SK-N-DZ (cell line): ENCODE measurements around the gene ZNF385A.
"Not testable (repeated sequence)": the region's sequence is repeated elsewhere in the genome, so short reads cannot be mapped to it uniquely, and the experiment has no call there.

ENCODE experiments used
- DNase-seq: peaks from one replicate; pipeline ENCODE4 v3.0.0-alpha.2; 2015; ENCODE audit warnings: low spot score
- small RNA-seq, 2 experiments: library from RNA; depleted of rRNA; stranded (forward); fragments of <200 nt; gene quantifications; one replicate each; pipeline ENCODE3, GENCODE V24; 2014

Gene ZNF385A

GRCh38 chr12:54328595-54329337, 55.8 kb downstream of the ZNF385A start:
- no peak for DNase-seq

- DNase-seq, result not testable (repeated sequence)
Measured at GRCh38 chr12:54325442-54326109, 59.0 kb downstream of the ZNF385A start.

GRCh38 chr12:54324617-54325441, 59.7 kb downstream of the ZNF385A start, which contains the start of gene COPZ1:
COPZ1 (plus strand) TSS chr12:54325131; CDS start chr12:54325164, 33 bp downstream.
- peak; percentile 100 for DNase-seq

- DNase-seq, result no peak
Measured at GRCh38 chr12:54321363-54321762, 63.2 kb downstream of the ZNF385A start.

Small RNA genes lying within 50 kb of the gene (small RNA-seq; reads per million reads assigned to genes)
- gene MIR148B (8.0 to 174 reads per million in 2 experiments), gene RN7SL744P (0 reads per million in 2 experiments)
